Vagina (tissue), 2 donors: ENCODE data around the gene ACAN. TPM values are rescaled to one million over a fixed set of nuclear protein-coding genes. Genes with fewer than 3 reads are reported as not detected.

ENCODE experiments used
- DNase-seq, 2 donors: peaks; one replicate each; pipeline ENCODE4 v3.0.0-alpha.2; 2017; ENCODE audit errors: extremely low spot score in 2 of 2
- H3K27ac ChIP-seq: fragments of 200-600 bp; sonication (generic); one replicate; pipeline ENCODE4 v1.5.1; 2019
- H3K27me3 ChIP-seq: fragments of 200-600 bp; sonication (generic); one replicate; pipeline ENCODE4 v1.5.1; 2019
- H3K36me3 ChIP-seq, 2 donors: fragments of 200-600 bp; sonication (generic); one replicate each; pipeline ENCODE4 v1.5.1; 2017 to 2019
- H3K4me1 ChIP-seq: fragments of 200-600 bp; sonication (generic); one replicate; pipeline ENCODE4 v1.5.1; 2019
- H3K4me3 ChIP-seq, 2 donors: fragments of 200-600 bp; sonication (generic); 1 replicate in 1 of 2; 2 replicates in 1 of 2; pipeline ENCODE4 v1.5.1; 2016 to 2019
- H3K9me3 ChIP-seq: fragments of 200-600 bp; sonication (generic); one replicate; pipeline ENCODE4 v1.5.1; 2019
- POLR2A ChIP-seq, 2 donors: fragments of 450-650 bp; IDR thresholded peaks; one replicate each; pipeline ENCODE4 v1.6.1; 2017; ENCODE audit warnings: antibody characterized with exemption in 2 of 2, mild to moderate bottlenecking in 2 of 2, moderate library complexity in 2 of 2
- POLR2AphosphoS5 ChIP-seq, 2 donors: sonication (generic); formaldehyde crosslinking; IDR thresholded peaks; one replicate each; pipeline ENCODE4 v1.9.0; 2017; ENCODE audit warnings: antibody characterized with exemption in 2 of 2, mild to moderate bottlenecking in 2 of 2, low read depth in 1 of 2; ENCODE audit not compliant: insufficient read depth in 1 of 2
- intact Hi-C: fragments of 100-400 bp; cut with DNase I; formaldehyde crosslinking; loops from one replicate; pipeline ENCODE4 v1.15.1; 2023
- total RNA-seq: library from RNA; depleted of rRNA; stranded (reverse); fragments of >200 nt; gene quantifications from one replicate; pipeline ENCODE4 v1.2.3, GENCODE V29; 2016
- TF ChIP-seq, protein P1 (sequence below), 3 experiments: fragments of 450-650 bp in 2 of 3; fragments of 200-600 bp in 1 of 3; sonication (generic) in 1 of 3; IDR thresholded peaks; one replicate each; pipeline ENCODE4 v1.5.1; 2017 to 2019; ENCODE audit warnings: antibody characterized with exemption in 3 of 3, mild to moderate bottlenecking in 2 of 3, moderate library complexity in 2 of 3

The ACAN gene
- total RNA-seq, 1 donor from 2014 or later = 2.0 TPM

DNA sequence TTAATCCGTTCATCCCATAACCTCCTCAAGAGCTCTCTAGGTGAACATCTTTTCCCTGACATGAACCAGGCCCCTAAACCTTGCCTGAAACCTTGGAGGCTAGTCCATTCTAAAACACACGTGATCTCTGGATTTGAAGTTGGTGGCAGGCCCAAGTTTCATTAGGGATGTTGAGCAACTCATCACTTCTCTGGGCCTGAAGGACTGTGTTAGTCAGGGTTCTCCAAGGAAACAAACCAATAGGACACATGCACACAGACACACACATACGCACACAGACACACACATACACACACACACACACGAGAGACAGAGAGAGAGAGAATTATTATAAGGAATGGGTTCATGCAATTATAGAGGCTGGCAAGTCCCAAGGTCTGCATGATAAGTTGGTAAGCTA lies 31.9 kb downstream of the ACAN start:
- Histone ChIP-seq H3K4me3 (no peak overlapping the region), H3K27ac (no peak overlapping the region), H3K27me3 (no peaks in the 10 kb centered on the region), H3K36me3 (no peaks in the 10 kb centered on the region), H3K4me1 (no peaks in the 10 kb centered on the region), H3K9me3 (no peaks in the 10 kb centered on the region)
- intact Hi-C loops = no loop called here
- no peak for TF ChIP-seq POLR2AphosphoS5 (IDR thresholded peaks at IDR 0.05; ENCODE audit: insufficient read depth in 1 of 2, low read depth in 1 of 2)
- TF ChIP-seq POLR2A (IDR thresholded peaks at IDR 0.05) = no peak
- TF ChIP-seq, protein P1, sequence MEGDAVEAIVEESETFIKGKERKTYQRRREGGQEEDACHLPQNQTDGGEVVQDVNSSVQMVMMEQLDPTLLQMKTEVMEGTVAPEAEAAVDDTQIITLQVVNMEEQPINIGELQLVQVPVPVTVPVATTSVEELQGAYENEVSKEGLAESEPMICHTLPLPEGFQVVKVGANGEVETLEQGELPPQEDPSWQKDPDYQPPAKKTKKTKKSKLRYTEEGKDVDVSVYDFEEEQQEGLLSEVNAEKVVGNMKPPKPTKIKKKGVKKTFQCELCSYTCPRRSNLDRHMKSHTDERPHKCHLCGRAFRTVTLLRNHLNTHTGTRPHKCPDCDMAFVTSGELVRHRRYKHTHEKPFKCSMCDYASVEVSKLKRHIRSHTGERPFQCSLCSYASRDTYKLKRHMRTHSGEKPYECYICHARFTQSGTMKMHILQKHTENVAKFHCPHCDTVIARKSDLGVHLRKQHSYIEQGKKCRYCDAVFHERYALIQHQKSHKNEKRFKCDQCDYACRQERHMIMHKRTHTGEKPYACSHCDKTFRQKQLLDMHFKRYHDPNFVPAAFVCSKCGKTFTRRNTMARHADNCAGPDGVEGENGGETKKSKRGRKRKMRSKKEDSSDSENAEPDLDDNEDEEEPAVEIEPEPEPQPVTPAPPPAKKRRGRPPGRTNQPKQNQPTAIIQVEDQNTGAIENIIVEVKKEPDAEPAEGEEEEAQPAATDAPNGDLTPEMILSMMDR (IDR thresholded peaks at IDR 0.05) = no peak
- no peak for DNase-seq

DNA sequence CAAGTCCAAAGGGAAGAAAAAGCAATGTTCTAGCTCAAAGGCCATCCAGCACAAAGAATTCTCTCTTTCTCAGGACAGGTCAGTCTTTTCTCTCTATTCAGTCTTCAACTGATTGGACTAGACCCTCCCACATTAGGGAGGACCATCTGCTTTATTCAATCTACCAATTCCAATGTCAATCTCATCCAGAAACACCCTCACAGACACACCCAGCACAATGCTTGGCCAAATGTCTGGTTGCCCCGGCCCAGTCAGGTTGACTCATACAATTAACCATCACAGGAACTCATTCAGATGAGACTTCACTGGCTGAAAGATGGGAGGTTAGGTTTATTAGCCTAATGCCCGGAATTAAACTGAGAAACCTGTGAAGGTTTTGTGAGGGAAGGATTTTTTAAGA lies 32.4 kb downstream of the ACAN start:
- Histone ChIP-seq H3K27ac (no peak overlapping the region), H3K27me3 (no peaks in the 10 kb centered on the region), H3K4me1 (no peaks in the 10 kb centered on the region), H3K4me3 (no peak overlapping the region), H3K36me3 (no peaks in the 10 kb centered on the region), H3K9me3 (no peaks in the 10 kb centered on the region)
- TF ChIP-seq POLR2A (IDR thresholded peaks at IDR 0.05) (no peak), POLR2AphosphoS5 (IDR thresholded peaks at IDR 0.05; ENCODE audit: insufficient read depth in 1 of 2, low read depth in 1 of 2) (no peak)
- TF ChIP-seq, protein P1 (IDR thresholded peaks at IDR 0.05) = no peak
- intact Hi-C loops = no loop called here
- no peak for DNase-seq

DNA sequence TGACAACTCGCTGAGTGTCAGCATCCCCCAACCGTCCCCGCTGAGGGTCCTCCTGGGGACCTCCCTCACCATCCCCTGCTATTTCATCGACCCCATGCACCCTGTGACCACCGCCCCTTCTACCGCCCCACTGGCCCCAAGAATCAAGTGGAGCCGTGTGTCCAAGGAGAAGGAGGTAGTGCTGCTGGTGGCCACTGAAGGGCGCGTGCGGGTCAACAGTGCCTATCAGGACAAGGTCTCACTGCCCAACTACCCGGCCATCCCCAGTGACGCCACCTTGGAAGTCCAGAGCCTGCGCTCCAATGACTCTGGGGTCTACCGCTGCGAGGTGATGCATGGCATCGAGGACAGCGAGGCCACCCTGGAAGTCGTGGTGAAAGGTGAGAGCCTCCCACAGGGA lies 35.4 kb downstream of the ACAN start:
- intact Hi-C loops = no loop called here
- Histone ChIP-seq H3K9me3 (no peaks in the 10 kb centered on the region), H3K27me3 (no peaks in the 10 kb centered on the region), H3K27ac (no peak overlapping the region), H3K36me3 (no peaks in the 10 kb centered on the region), H3K4me1 (no peaks in the 10 kb centered on the region), H3K4me3 (no peak overlapping the region)
- no peak for DNase-seq
- TF ChIP-seq POLR2A (IDR thresholded peaks at IDR 0.05) (no peak), POLR2AphosphoS5 (IDR thresholded peaks at IDR 0.05; ENCODE audit: insufficient read depth in 1 of 2, low read depth in 1 of 2) (no peak)
- TF ChIP-seq, protein P1 (IDR thresholded peaks at IDR 0.05) = no peak

DNA sequence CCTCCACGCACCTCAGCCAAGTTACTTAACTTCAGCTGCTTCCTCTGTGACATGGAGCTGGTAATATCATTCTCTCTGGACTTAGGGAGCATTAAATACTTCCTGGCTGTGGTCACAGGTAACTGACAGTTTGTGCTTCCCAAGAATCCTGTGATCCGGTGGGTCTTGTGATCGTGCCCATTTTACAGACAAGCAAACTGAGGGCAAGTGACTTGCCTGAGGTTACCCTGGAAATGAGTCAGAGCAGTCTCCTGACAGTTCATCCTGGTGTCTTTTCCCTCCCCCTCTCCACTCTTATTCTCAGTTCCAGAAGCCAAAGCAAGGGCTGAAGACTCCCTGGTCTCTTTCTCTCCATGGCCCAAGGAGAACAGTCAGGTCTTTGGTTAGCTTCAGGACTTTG lies 35.9 kb downstream of the ACAN start:
- no peaks in the 10 kb centered on the region for H3K9me3 ChIP-seq
- no peaks in the 10 kb centered on the region for H3K27me3 ChIP-seq
- H3K36me3 ChIP-seq = no peaks in the 10 kb centered on the region
- no peak overlapping the region for H3K4me3 ChIP-seq
- no peaks in the 10 kb centered on the region for H3K4me1 ChIP-seq
- intact Hi-C loops = no loop called here
- no peak for DNase-seq
- no peak for TF ChIP-seq POLR2A (IDR thresholded peaks at IDR 0.05)
- TF ChIP-seq POLR2AphosphoS5 (IDR thresholded peaks at IDR 0.05; ENCODE audit: insufficient read depth in 1 of 2, low read depth in 1 of 2) = no peak
- TF ChIP-seq, protein P1 (IDR thresholded peaks at IDR 0.05) = no peak
- H3K27ac ChIP-seq = no peak overlapping the region

DNA sequence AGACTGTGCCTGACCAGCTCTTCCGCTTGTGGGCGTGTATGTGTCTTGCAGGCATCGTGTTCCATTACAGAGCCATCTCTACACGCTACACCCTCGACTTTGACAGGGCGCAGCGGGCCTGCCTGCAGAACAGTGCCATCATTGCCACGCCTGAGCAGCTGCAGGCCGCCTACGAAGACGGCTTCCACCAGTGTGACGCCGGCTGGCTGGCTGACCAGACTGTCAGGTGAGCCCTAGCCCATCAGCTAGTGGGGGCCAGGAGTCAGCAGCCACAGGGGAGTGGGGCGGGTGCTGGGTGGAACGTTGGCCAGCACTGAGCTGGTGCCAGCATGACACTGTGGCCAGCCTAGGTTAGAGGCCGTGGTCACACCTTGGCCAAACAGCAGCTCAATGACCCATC lies 36.7 kb downstream of the ACAN start:
- DNase-seq = no peak
- Histone ChIP-seq H3K27me3 (no peaks in the 10 kb centered on the region), H3K9me3 (no peaks in the 10 kb centered on the region), H3K4me1 (no peaks in the 10 kb centered on the region), H3K4me3 (no peak overlapping the region), H3K27ac (no peak overlapping the region), H3K36me3 (no peaks in the 10 kb centered on the region)
- intact Hi-C loops = no loop called here
- no peak for TF ChIP-seq POLR2AphosphoS5 (IDR thresholded peaks at IDR 0.05; ENCODE audit: insufficient read depth in 1 of 2, low read depth in 1 of 2)
- TF ChIP-seq, protein P1 (IDR thresholded peaks at IDR 0.05) = no peak
